GM19035 (cell line): ENCODE measurements around the gene VARS1.
A peak's percentile ranks its signal among the peaks of the same experiment; 100 is the strongest.
"Not testable (repeated sequence)": the region's sequence is repeated elsewhere in the genome, so short reads cannot be mapped to it uniquely, and the experiment has no call there.

Source experiments
- ATAC-seq: cut with Tn5 transposase; IDR thresholded peaks from one replicate; pipeline ENCODE4 v1.9.1; 2021; ENCODE audit not compliant: unreplicated experiment

VARS1 gene

GRCh38 chr6:31822036-31822821 lies 26.7 kb upstream of the VARS1 start:
- ATAC-seq: peak; percentile 48

DNA sequence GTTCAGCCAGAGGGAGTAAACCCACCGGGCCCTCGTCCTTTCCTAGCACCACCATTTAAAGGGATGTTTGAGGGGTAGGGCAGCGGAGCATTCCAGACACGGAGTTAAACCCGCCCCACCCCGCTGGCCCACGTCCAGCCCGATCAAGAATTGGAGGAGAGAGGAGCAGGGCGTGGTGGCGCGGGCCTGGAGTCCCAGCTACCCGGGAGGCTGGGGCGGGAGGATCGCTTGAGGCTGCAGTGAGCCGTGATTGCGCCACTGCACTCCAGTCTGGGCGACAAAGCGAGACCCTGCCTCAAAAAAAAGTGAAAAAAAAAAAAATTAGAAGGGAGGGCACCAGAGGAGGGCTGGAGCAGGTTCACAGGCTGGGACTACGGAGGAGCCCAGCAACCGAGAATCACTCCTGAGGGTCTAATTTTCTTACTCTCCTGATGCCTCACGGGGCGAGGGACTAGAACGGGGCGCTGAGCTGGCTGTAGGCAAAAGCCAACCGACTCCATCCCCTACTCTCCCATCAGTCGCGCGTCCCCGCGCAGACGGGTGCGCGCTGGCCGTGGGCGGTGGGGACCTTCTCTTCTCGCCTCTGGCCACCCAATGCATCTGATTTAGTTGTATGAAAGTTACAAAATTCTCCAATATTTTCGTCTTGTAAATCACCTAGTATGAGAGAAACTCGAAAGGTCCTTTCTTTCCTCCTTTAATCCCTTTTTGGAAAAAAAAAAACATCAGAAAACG lies 25.9 kb upstream of the VARS1 start:
- ATAC-seq: peak; percentile 46

DNA sequence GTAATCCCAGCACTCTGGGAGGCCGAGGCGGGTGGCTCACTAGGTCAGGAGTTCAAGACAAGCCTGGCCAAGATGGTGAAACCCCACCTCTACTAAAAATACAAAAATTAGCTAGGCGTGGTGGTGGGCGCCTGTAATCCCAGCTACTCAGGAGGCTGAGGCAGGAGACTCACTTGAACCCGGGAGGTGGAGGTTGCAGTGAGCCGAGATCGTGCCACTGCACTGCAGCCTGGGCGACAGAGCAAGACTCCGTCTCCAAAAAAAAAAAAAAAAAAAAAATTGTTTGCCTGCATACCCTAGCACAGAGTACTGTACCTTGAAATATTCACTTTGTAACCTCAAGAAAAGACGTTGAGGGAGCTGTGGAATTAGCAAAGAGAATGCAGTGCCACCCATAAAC lies 24.8 kb upstream of the VARS1 start:
- not testable (repeated sequence) for ATAC-seq

GRCh38 chr6:31819871-31820299 lies 24.3 kb upstream of the VARS1 start:
- ATAC-seq: no peak

- ATAC-seq: not testable (repeated sequence)
Observed at GRCh38 chr6:31817929-31818511, 22.5 kb upstream of the VARS1 start.

GRCh38 chr6:31817133-31817928 lies 21.8 kb upstream of the VARS1 start:
- ATAC-seq: not testable (repeated sequence)

DNA sequence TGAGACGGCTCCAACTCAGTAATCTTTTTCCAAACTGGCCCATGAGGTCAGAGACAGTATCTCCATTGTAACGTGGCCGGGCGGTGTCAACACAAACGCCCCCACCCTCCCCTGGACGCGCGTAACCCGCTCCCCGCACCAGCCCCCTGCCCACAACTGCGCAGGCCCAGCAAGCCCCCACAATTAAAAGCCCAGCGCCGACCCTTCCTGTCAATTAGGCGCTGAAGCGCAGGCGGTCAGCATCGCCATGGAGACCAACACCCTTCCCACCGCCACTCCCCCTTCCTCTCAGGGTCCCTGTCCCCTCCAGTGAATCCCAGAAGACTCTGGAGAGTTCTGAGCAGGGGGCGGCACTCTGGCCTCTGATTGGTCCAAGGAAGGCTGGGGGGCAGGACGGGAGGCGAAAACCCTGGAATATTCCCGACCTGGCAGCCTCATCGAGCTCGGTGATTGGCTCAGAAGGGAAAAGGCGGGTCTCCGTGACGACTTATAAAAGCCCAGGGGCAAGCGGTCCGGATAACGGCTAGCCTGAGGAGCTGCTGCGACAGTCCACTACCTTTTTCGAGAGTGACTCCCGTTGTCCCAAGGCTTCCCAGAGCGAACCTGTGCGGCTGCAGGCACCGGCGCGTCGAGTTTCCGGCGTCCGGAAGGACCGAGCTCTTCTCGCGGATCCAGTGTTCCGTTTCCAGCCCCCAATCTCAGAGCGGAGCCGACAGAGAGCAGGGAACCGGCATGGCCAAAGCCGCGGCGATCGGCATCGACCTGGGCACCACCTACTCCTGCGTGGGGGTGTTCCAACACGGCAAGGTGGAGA lies 19.7 kb upstream of the VARS1 start, which contains the start of the genes HSPA1A and HSPA1L:
Gene HSPA1A, plus strand, starts transcription at position 519 of the 814 bp plus-strand sequence. Its CDS starts 214 bp downstream, at position 733.
Gene HSPA1L, minus strand, starts transcription at position 259 of the 814 bp plus-strand sequence. CDS start 3,311 bp downstream, outside the sequence.
- ATAC-seq: no peak

DNA sequence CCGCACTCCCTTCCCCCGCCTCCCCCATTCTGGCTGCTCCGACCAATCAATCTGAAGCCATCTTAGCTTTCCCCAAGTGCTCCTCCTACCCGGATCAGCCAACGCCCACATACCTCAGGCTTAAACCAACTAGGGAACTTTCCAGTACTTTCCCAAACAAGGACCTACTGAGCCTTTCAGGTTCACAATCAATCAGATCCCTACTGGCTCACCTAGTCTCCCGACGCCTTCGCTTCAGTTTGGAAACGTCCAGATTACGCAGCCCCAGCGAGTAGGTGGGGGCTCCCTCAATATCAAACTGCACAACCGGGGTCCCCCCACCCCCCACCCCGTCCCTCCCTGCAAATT lies 19.1 kb upstream of the VARS1 start:
- ATAC-seq: no peak

DNA sequence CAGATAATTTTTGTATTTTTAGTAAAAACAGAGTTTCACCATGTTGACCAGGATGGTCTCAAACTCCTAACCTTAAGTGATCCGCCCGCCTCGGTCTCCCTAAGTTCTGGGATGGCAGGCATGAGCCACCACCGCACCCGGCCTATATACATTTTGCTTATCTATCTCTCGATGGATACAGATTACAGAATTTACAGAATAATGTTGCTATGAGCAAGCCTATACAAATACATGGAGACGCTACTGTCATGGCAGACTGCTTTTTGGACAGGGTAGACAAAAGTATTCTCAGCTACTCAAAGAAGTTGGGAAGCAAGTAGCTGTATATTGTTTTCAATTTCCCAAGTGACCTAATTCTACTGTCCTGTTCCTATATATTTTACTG lies 17.9 kb upstream of the VARS1 start:
- ATAC-seq: no peak

- no peak for ATAC-seq
Observed at GRCh38 chr6:31811645-31812044, 16.1 kb upstream of the VARS1 start.

GRCh38 chr6:31808599-31808998 lies 13.0 kb upstream of the VARS1 start:
- ATAC-seq: not testable (repeated sequence)

DNA sequence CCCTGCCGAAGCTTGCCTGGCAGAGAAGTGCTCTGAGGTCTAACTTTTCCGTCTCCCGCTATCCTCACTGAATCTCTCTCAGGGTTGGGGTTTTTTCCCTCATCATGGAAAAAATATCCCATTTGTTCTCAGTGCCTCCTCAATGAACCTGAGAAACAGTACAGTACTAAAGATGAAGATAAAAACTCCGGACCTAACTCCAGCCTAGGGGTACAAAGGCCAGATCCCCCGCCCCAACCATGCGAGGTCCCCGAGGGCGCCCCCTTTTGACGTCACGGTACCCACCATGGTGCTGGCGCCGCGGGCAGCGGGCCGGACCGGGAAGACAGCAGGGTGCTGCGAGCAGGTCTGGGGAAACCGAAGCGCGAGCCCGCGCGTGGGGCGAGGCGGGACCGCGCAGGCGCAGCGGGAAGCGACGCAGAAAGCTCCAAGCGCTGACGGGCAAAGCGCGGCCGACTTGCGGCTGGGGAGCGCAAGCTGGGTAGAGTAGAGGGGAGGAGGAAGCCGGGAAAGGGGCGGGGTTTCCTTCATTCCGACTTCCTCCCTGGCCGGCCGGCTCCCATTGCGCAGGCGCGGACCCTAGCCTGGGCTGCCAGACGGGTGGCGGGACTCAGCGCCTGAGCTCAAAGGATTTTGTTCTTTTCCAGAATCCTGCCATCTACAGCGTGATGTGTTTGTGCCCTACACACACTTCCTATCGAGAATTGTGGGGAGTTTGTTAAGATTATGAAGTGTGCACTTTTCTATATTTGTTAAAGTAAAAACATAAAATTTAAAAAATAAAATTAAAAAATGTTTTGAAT lies 11.1 kb upstream of the VARS1 start, which contains the start of gene LSM2:
Gene LSM2, minus strand, starts transcription at position 497 of the 803 bp plus-strand sequence. Its CDS starts 209 bp downstream, at position 288.
- peak; percentile 91 for ATAC-seq

DNA sequence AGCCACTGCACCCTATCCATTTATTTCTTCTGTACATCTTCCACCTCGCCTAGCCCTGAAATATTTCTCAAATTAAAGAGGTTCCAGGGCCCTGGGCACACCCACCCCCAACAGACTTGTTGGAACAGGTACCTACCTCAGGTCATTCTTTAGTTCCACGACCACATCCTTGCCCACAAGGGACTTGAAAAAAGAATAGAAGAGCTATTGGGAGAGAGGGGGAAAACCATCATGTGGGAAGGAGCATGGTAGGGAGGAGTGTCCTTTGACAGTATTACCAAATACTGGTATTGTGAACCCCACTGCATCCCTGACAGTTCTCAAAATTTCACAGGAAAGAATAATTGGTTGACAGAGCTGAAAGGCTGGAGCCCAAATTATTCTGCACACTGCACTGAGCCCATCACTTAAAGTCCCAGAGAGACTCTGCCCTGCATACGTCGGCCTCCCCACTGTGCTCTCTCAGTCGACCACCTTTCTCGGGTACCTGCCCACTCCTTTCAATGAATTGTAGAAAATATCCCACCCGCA lies 10.5 kb upstream of the VARS1 start:
- ATAC-seq: peak; percentile 11

DNA sequence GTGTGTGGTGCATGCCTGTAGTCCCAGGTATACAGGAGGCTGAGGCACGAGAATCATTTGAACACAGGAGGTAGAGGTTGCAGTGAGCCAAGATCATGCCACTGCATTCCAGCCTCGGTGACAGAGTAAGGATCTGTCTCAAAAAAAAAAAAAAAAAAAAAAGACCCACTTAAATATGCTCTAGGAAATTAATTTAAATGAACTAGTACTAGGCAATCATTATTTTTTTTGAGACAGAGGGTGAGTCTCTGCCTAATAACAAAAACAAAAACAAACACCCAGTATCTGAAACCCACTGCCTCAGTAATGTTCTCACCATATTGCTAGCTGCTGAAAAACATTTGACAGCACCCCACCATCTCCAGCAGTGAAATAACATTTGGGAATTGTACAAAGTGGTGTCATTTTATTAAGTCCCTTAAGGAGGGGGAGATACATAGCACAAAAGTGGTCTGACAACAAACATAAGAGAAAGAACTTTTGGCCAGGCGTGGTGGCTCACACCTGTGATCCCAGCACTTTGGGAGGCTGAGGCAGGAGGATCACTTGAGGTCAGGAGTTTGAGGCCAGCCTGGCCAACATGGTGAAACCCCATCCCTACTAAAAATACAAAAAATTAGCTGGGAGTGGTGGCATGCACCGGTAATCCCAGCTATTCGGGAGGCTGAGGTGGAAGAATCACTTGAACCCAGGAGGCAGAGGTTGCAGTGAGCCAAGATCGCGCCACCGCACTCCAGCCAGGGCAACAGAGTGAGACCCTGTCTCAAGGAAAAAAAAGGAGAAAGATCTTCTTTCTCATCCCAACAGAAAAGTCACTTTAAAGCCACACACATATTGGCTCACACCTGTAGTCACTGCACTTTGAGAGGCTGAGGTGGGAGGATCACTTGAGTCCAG lies 5.7 kb upstream of the VARS1 start:
- ATAC-seq: not testable (repeated sequence)

GRCh38 chr6:31799781-31800180 lies 4.2 kb upstream of the VARS1 start:
- no peak for ATAC-seq

- ATAC-seq: no peak
Observed at GRCh38 chr6:31797588-31797987, 2.0 kb upstream of the VARS1 start.

DNA sequence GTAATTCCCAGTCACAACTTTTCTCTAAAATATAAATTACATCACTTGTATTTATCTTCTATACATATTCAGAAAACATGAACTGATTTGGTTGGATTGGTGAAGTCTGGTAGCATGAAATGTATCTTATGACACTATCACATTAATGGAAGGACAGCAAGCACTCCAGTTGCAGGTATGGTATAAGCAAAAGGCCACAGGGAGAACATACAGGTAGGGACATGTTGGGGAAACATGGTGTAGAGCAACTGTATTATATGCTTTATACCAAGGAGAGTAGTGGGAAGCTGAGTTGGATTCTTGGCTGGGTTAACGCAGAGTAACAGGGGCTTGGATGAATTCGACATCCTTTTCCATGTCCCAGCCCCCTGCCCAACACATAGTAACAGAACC lies 1.4 kb upstream of the VARS1 start:
- ATAC-seq: no peak
